ENCODE results near the gene FAM200A. TPM values are rescaled to one million over a fixed set of nuclear protein-coding genes. Genes with fewer than 3 reads are reported as not detected.

FAM200A gene
- total RNA-seq, 1 donor from 2014 or later, result 21.1 TPM

- no peaks in the 10 kb centered on the region for H3K27me3 ChIP-seq
- H3K27me3 Mint-ChIP-seq (ENCODE audit: insufficient read depth, low read depth), result peaks cover 11% of the 10 kb centered on the region
- peaks cover 4% of the 10 kb centered on the region for H3K9me3 ChIP-seq (ENCODE audit: low read depth)
- no peak overlapping the region for H3K27ac Mint-ChIP-seq
- H3K79me2 ChIP-seq (ENCODE audit: low read depth), result no peaks in the 10 kb centered on the region
- H3K9ac ChIP-seq, result no peak overlapping the region
- H3K4me3 Mint-ChIP-seq, result no peak overlapping the region
- H3K36me3 Mint-ChIP-seq, result peaks cover 36% of the 10 kb centered on the region
- no peaks in the 10 kb centered on the region for H3F3A ChIP-seq (ENCODE audit: low read depth)
- no peak overlapping the region for H2AFZ ChIP-seq (replicated peaks)
- DNase-seq (ENCODE audit: low spot score), result no peak
- H3K9me3 Mint-ChIP-seq, result peaks cover 53% of the 10 kb centered on the region
- no peak overlapping the region for H3K27ac ChIP-seq
- no peak overlapping the region for H3K4me3 ChIP-seq
- no peak overlapping the region for H3K4me2 ChIP-seq
- H3K36me3 ChIP-seq, result no peaks in the 10 kb centered on the region
- no peaks in the 10 kb centered on the region for H3K4me1 ChIP-seq
- no peaks in the 10 kb centered on the region for H4K20me1 ChIP-seq (ENCODE audit: low read depth)
- H3K4me1 Mint-ChIP-seq, result no peaks in the 10 kb centered on the region
- no peak for TF ChIP-seq CTCF (IDR thresholded peaks at IDR 0.05)
- TF ChIP-seq EZH2 (IDR thresholded peaks at IDR 0.05), result no peak
- TF ChIP-seq EZH2phosphoT487 (IDR thresholded peaks at IDR 0.05), result no peak
Observed at GRCh38 chr7:99540542-99540941, 11.4 kb downstream of the FAM200A start.

GRCh38 chr7:99539213-99539811, 12.6 kb downstream of the FAM200A start:
- Mint-ChIP-seq H3K4me1 (no peaks in the 10 kb centered on the region), H3K9me3 (peaks cover 54% of the 10 kb centered on the region), H3K27ac (no peak overlapping the region), H3K4me3 (no peak overlapping the region), H3K36me3 (peaks cover 37% of the 10 kb centered on the region), H3K27me3 (ENCODE audit: insufficient read depth, low read depth) (peaks cover 9% of the 10 kb centered on the region)
- Histone ChIP-seq H3K79me2 (ENCODE audit: low read depth) (no peaks in the 10 kb centered on the region), H2AFZ (replicated peaks) (no peak overlapping the region), H3K4me2 (no peak overlapping the region), H3K27me3 (no peaks in the 10 kb centered on the region), H3K36me3 (no peaks in the 10 kb centered on the region), H3K9ac (no peak overlapping the region), H3K27ac (no peak overlapping the region), H3K4me1 (no peaks in the 10 kb centered on the region), H3K4me3 (no peak overlapping the region), H4K20me1 (ENCODE audit: low read depth) (no peaks in the 10 kb centered on the region), H3K9me3 (ENCODE audit: low read depth) (peaks cover 4% of the 10 kb centered on the region), H3F3A (ENCODE audit: low read depth) (no peaks in the 10 kb centered on the region)
- TF ChIP-seq CTCF (IDR thresholded peaks at IDR 0.05) (no peak), EZH2 (IDR thresholded peaks at IDR 0.05) (no peak), EZH2phosphoT487 (IDR thresholded peaks at IDR 0.05) (no peak)
- DNase-seq (ENCODE audit: low spot score), result no peak

GRCh38 chr7:99535667-99536066, 16.2 kb downstream of the FAM200A start:
- no peaks in the 10 kb centered on the region for H4K20me1 ChIP-seq (ENCODE audit: low read depth)
- Mint-ChIP-seq H3K9me3 (peaks cover 62% of the 10 kb centered on the region), H3K4me1 (no peaks in the 10 kb centered on the region), H3K36me3 (peaks cover 48% of the 10 kb centered on the region), H3K27me3 (ENCODE audit: insufficient read depth, low read depth) (peaks cover 6% of the 10 kb centered on the region), H3K27ac (no peak overlapping the region), H3K4me3 (no peak overlapping the region)
- DNase-seq (ENCODE audit: low spot score), result no peak
- peaks cover 24% of the 10 kb centered on the region for H3K36me3 ChIP-seq
- H3K4me3 ChIP-seq, result no peak overlapping the region
- H3K9ac ChIP-seq, result no peak overlapping the region
- H3K4me1 ChIP-seq, result no peaks in the 10 kb centered on the region
- peaks cover 7% of the 10 kb centered on the region for H3F3A ChIP-seq (ENCODE audit: low read depth)
- H2AFZ ChIP-seq (replicated peaks), result no peak overlapping the region
- no peaks in the 10 kb centered on the region for H3K27me3 ChIP-seq
- no peak overlapping the region for H3K4me2 ChIP-seq
- no peak overlapping the region for H3K27ac ChIP-seq
- TF ChIP-seq EZH2 (IDR thresholded peaks at IDR 0.05) (no peak), EZH2phosphoT487 (IDR thresholded peaks at IDR 0.05) (no peak), CTCF (IDR thresholded peaks at IDR 0.05) (no peak)
- peaks cover 32% of the 10 kb centered on the region for H3K9me3 ChIP-seq (ENCODE audit: low read depth)
- H3K79me2 ChIP-seq (ENCODE audit: low read depth), result no peaks in the 10 kb centered on the region
